Endothelial cell of umbilical vein (primary cell): ENCODE measurements around the gene RNF43. TPM values are rescaled to one million over a fixed set of nuclear protein-coding genes. Genes with fewer than 3 reads are reported as not detected.
"Not testable (repeated sequence)": the region's sequence is repeated elsewhere in the genome, so short reads cannot be mapped to it uniquely, and the experiment has no call there.

ENCODE experiments used
- BruUV-seq: library from RNA; stranded (reverse); fragments of 400-500 nt; replicated peaks from 2 replicates; lab custom pipeline; 2021; lab: Mats Ljungman, UMichigan
- CTCF ChIA-PET: fragments of 300-600, 350-600 bp; sonication (Branson Sonifier 250); formaldehyde crosslinking; loops from one replicate; lab custom pipeline; 2021; ENCODE audit warnings: antibody characterized with exemption, inconsistent platforms; lab: Charles Lee
- POLR2A ChIA-PET: fragments of 300-600, 350-600 bp; sonication (Branson Sonifier 250); formaldehyde crosslinking; loops from one replicate; lab custom pipeline; 2021; ENCODE audit warnings: antibody characterized with exemption, inconsistent platforms; lab: Charles Lee
- DNase-seq: peaks from one replicate; pipeline ENCODE4 v3.0.0-alpha.2; 2011; ENCODE audit warnings: low read depth, low spot score
- FAIRE-seq: peaks from 2 replicates; lab custom pipeline; 2011; peaks lifted over from hg19 to GRCh38; lab: Jason Lieb, UNC
- H2AFZ ChIP-seq: 2 replicates; pipeline ENCODE4 v1.6.0; 2012; ENCODE audit warnings: low read depth, low read length, control low read depth, inconsistent platforms
- H3K27ac ChIP-seq: 2 replicates; pipeline ENCODE4 v1.5.1; 2011; ENCODE audit warnings: low read depth, mild to moderate bottlenecking, control low read depth, low read length, moderate library complexity; ENCODE audit not compliant: insufficient read depth
- H3K27me3 ChIP-seq, 2 experiments: 2 replicates each; pipeline versions ENCODE4 v1.6.0 to v1.6.1; 2011; ENCODE audit warnings: low read length in 2 of 2, mixed read lengths in 1 of 2; ENCODE audit not compliant: control insufficient read depth in 2 of 2, insufficient read depth in 2 of 2
- H3K36me3 ChIP-seq, 2 experiments: 2 replicates in 1 of 2; 3 replicates in 1 of 2; pipeline ENCODE4 v1.5.1; 2011; ENCODE audit warnings: low read length in 2 of 2, mild to moderate bottlenecking in 1 of 2, moderate library complexity in 1 of 2; ENCODE audit not compliant: control insufficient read depth in 2 of 2, insufficient read depth in 2 of 2; ENCODE audit errors: extremely low read depth in 1 of 2
- H3K4me1 ChIP-seq: 3 replicates; pipeline ENCODE4 v1.5.1; 2011; ENCODE audit warnings: mild to moderate bottlenecking, low read length; ENCODE audit not compliant: control insufficient read depth, insufficient read depth; ENCODE audit errors: extremely low read depth
- H3K4me2 ChIP-seq: 2 replicates; pipeline ENCODE4 v1.6.1; 2011; ENCODE audit warnings: low read length, control low read depth, mixed read lengths; ENCODE audit not compliant: insufficient read depth
- H3K4me3 ChIP-seq, 3 experiments: fragments of 200-600 bp in 1 of 3; sonication (generic), shearing (Covaris generic) in 1 of 3; replicated peaks in 1 of 3; 2 replicates each; pipeline ENCODE4 v1.5.1; 2011 to 2016; ENCODE audit warnings: control low read depth in 3 of 3, low read length in 3 of 3, mild to moderate bottlenecking in 2 of 3, inconsistent platforms in 1 of 3, low read depth in 1 of 3, moderate library complexity in 1 of 3; ENCODE audit not compliant: insufficient read depth in 1 of 3
- H3K79me2 ChIP-seq: 2 replicates; pipeline ENCODE4 v1.6.0; 2012; ENCODE audit warnings: low read length, inconsistent platforms; ENCODE audit not compliant: control insufficient read depth, insufficient read depth
- H3K9ac ChIP-seq: replicated peaks from 2 replicates; pipeline ENCODE3; 2011; ENCODE audit warnings: low read length, control low read depth; ENCODE audit not compliant: insufficient read depth; ENCODE audit errors: extremely low read depth
- H3K9me1 ChIP-seq: replicated peaks from 3 replicates; pipeline ENCODE4 v1.6.0; 2011; ENCODE audit warnings: mild to moderate bottlenecking, low read length; ENCODE audit not compliant: control insufficient read depth, insufficient read depth; ENCODE audit errors: extremely low read depth
- H3K9me3 ChIP-seq: replicated peaks from 2 replicates; pipeline ENCODE4 v1.5.1; 2012; ENCODE audit warnings: low read length, inconsistent platforms; ENCODE audit not compliant: control insufficient read depth, insufficient read depth
- H4K20me1 ChIP-seq: replicated peaks from 2 replicates; pipeline ENCODE3; 2011; ENCODE audit warnings: mild to moderate bottlenecking, low read length; ENCODE audit not compliant: control insufficient read depth, insufficient read depth; ENCODE audit errors: extremely low read depth
- MYC ChIP-seq: IDR thresholded peaks from one replicate; pipeline ENCODE4 v1.6.1; 2011; ENCODE audit warnings: mild to moderate bottlenecking, low read depth, low read length
- POLR2A ChIP-seq: IDR thresholded peaks from 2 replicates; pipeline ENCODE4 v1.6.1; 2012; ENCODE audit warnings: low read depth, mild to moderate bottlenecking, control low read depth, low read length
- POLR2AphosphoS5 ChIP-seq: IDR thresholded peaks from 2 replicates; pipeline ENCODE4 v1.6.1; 2012; ENCODE audit warnings: low read depth, mild to moderate bottlenecking, control low read depth, low read length, moderate library complexity; ENCODE audit not compliant: insufficient read depth
- dilution Hi-C: fragments of 300-500 bp; cut with MboI; formaldehyde crosslinking; loops from one replicate; pipeline ENCODE4 v1.15.0; 2019; ENCODE audit warnings: low sequenced_read_pairs; ENCODE audit not compliant: extremely low pct_ligation_motif_present
- intact Hi-C: fragments of 100-400 bp; cut with micrococcal nuclease; formaldehyde crosslinking; loops from one replicate; pipeline ENCODE4 v1.10.0; 2022
- polyA plus RNA-seq, 4 experiments: library from polyadenylated mRNA; depleted of rRNA in 3 of 4; stranded (reverse) in 3 of 4; unstranded in 1 of 4; fragments of >200 nt; gene quantifications; 2 replicates each; pipeline versions ENCODE4 v1.2.1 to v1.2.3, GENCODE V29; 2011 to 2012; ENCODE audit warnings: missing spikeins in 1 of 4
- total RNA-seq: library from RNA; stranded (reverse); gene quantifications from 2 replicates; pipeline ENCODE4 v1.2.3, GENCODE V29; 2021

RNF43 gene
- total and polyA plus RNA-seq, 2 donors (not counting 3 experiments of a cell fraction or from before 2014, with no cell fraction given): not detected

- dilution Hi-C loops: no loop called here
- H3K9me1 ChIP-seq: no peaks in the 10 kb centered on the region
- intact Hi-C loops: no loop called here
These were observed 18.6 kb downstream of the RNF43 start for GRCh38 chr17:58398574-58399266.

DNA sequence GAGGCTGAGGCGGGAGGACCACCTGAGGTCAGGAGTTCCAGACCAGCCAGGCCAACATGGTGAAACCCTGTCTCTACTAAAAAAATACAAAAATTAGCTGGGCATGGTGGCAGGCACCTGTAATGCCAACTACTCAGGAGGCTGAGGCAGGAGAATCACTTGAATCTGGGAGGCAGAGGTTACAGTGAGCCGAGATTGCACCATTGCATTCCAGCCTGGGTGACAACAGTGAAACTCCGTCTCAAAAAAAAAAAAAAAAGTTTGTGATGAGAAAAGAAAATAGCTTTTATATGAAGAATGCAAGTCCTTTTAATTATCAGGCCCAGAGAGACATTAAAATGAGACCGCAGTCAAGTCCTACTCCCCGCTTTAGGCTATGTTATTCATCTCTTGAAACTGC lies 19.9 kb downstream of the RNF43 start:
- H3K9me3 ChIP-seq, H3K27ac ChIP-seq, H2AFZ ChIP-seq, H3K4me3 ChIP-seq, BruUV-seq, H3K9me1 ChIP-seq, FAIRE-seq, H4K20me1 ChIP-seq, intact Hi-C loops, H3K9ac ChIP-seq, DNase-seq, H3K36me3 ChIP-seq, dilution Hi-C loops, POLR2A ChIA-PET, H3K79me2 ChIP-seq, H3K4me2 ChIP-seq, H3K4me1 ChIP-seq: not testable (repeated sequence)
- H3K27me3 ChIP-seq: peaks cover 3 to 23% of the 10 kb centered on the region in 2 experiments
- CTCF ChIA-PET: interaction anchor here (1.3 kb wide), 1 partner anchor 20 kb away, joined by 4 read pairs; the partner anchor contains the start of gene RNF43

More at GRCh38 chr17:58398574-58399266, 18.6 kb downstream of the RNF43 start:
- TF ChIP-seq MYC (no peak), POLR2A (no peak), POLR2AphosphoS5 (no peak)
- no TSS peak for BruUV-seq
- Histone ChIP-seq H3K9ac (no peak overlapping the region), H3K79me2 (no peaks in the 10 kb centered on the region), H3K4me3 (no peak overlapping the region), H3K27me3 (peaks cover 4 to 29% of the 10 kb centered on the region in 2 experiments), H3K27ac (no peak overlapping the region), H3K36me3 (no peaks in the 10 kb centered on the region), H4K20me1 (no peaks in the 10 kb centered on the region), H3K4me1 (no peaks in the 10 kb centered on the region), H2AFZ (no peak overlapping the region), H3K4me2 (no peak overlapping the region), H3K9me3 (no peaks in the 10 kb centered on the region)
- ChIA-PET CTCF (interaction anchor here (1.3 kb wide), 1 partner anchor 19 kb away, joined by 4 read pairs; the partner anchor contains the start of gene RNF43), POLR2A (no interaction called here)
- no peak for DNase-seq
- no peak for FAIRE-seq
